ENCODE results near the gene NOP16. TPM values are rescaled to one million over a fixed set of nuclear protein-coding genes. Genes with fewer than 3 reads are reported as not detected.
A peak's percentile ranks its signal among the peaks of the same experiment; 100 is the strongest.

NOP16 gene
- total RNA-seq, 4 donors from 2014 or later = 7.5 to 23.4 (median 10.8) TPM

GRCh38 chr5:176384366-176384930, 4.0 kb downstream of the NOP16 start:
- 88% methylated on average over 8 of the region's 8 CpGs for WGBS
- intact Hi-C loops (cut with DNase I) = no loop called here
- no peak for DNase-seq (ENCODE audit: extremely low spot score)

GRCh38 chr5:176383961-176384360, 4.4 kb downstream of the NOP16 start:
- no peaks in the 10 kb centered on the region for H3K27me3 ChIP-seq
- DNase-seq (ENCODE audit: extremely low spot score) = no peak
- H3K4me3 ChIP-seq = no peak overlapping the region
- H3K4me1 ChIP-seq = peaks cover 28 to 44% (median 39%) of the 10 kb centered on the region in 4 donors
- H3K27ac ChIP-seq (replicated peaks in 1 of 4) = no peak overlapping the region
- peaks cover 21 to 47% (median 45%) of the 10 kb centered on the region in 4 donors for H3K36me3 ChIP-seq
- 88% methylated on average over 9 of the region's 9 CpGs for WGBS
- no peaks in the 10 kb centered on the region for H3K9me3 ChIP-seq
- intact Hi-C loops (cut with DNase I) = no loop called here
- TF ChIP-seq POLR2A (IDR thresholded peaks at IDR 0.05; ENCODE audit: low read depth) = no peak
- no peak for TF ChIP-seq POLR2AphosphoS5 (IDR thresholded peaks at IDR 0.05)
- TF ChIP-seq CTCF (IDR thresholded peaks at IDR 0.05) = no peak
- no peak for TF ChIP-seq EP300 (IDR thresholded peaks at IDR 0.05)

More at GRCh38 chr5:176384366-176384930, 4.0 kb downstream of the NOP16 start:
- TF ChIP-seq CTCF (IDR thresholded peaks at IDR 0.05) = no peak
- TF ChIP-seq POLR2AphosphoS5 (IDR thresholded peaks at IDR 0.05) = no peak
- no peak for TF ChIP-seq POLR2A (IDR thresholded peaks at IDR 0.05; ENCODE audit: low read depth)
- no peak for TF ChIP-seq EP300 (IDR thresholded peaks at IDR 0.05)
- no peak overlapping the region for H3K27ac ChIP-seq (replicated peaks in 1 of 4)
- no peaks in the 10 kb centered on the region for H3K27me3 ChIP-seq
- peaks cover 21 to 47% (median 43%) of the 10 kb centered on the region in 4 donors for H3K36me3 ChIP-seq
- H3K4me1 ChIP-seq = peaks cover 29 to 46% (median 41%) of the 10 kb centered on the region in 4 donors
- H3K9me3 ChIP-seq = no peaks in the 10 kb centered on the region
- no peak overlapping the region for H3K4me3 ChIP-seq

DNA sequence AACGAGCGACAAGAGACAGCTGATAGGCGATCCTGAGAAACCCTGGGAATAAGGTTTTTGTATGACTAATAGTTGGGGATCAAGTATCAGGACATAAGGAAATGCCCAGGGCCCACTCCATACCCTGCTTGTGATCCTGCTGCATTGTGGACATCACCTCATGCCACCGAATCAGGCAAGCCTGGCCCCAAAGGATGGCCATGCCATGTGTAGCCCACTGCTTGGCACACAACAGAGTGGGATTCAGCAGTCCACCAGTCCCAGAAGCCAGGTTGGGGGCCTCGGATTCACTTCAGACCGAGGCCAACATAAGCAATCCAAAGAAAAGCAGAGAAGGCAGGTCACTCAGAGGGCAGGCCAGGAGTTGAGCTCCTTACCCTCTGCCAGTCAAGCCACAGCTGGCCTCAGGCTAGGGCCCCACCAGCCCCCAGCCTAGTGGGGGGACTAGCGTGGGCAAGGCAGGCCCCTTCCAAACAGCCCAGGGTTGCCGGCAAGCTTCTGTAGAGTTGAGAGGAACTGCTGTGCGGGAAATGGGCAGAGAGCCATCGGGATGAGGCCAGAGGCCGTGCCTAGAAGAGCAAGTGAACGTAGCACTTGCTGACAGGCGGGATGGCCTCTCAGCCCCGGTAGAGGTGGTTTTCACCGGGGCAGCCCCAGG, 5.0 kb downstream of the NOP16 start:
- Histone ChIP-seq H3K27ac (replicated peaks in 1 of 4) (no peak overlapping the region), H3K36me3 (peaks cover 21 to 47% (median 45%) of the 10 kb centered on the region in 4 donors), H3K27me3 (no peaks in the 10 kb centered on the region), H3K9me3 (no peaks in the 10 kb centered on the region), H3K4me1 (peaks cover 28 to 44% (median 39%) of the 10 kb centered on the region in 4 donors), H3K4me3 (no peak overlapping the region)
- no peak for DNase-seq (ENCODE audit: extremely low spot score)
- intact Hi-C loops (cut with DNase I) = no loop called here
- 89% methylated on average over 15 of the region's 15 CpGs for WGBS
- no peak for TF ChIP-seq CTCF (IDR thresholded peaks at IDR 0.05)
- TF ChIP-seq POLR2A (IDR thresholded peaks at IDR 0.05; ENCODE audit: low read depth) = no peak
- TF ChIP-seq POLR2AphosphoS5 (IDR thresholded peaks at IDR 0.05) = no peak
- TF ChIP-seq EP300 (IDR thresholded peaks at IDR 0.05) = no peak

- 75% methylated on average over 3 of the region's 3 CpGs for WGBS
- H3K36me3 ChIP-seq = peaks cover 21 to 47% (median 45%) of the 10 kb centered on the region in 4 donors
- H3K9me3 ChIP-seq = no peaks in the 10 kb centered on the region
- no peak for DNase-seq (ENCODE audit: extremely low spot score)
- H3K27me3 ChIP-seq = no peaks in the 10 kb centered on the region
- peak overlapping the region in 3 of 4 donors; percentile 78 to 79 (median 79) for H3K27ac ChIP-seq (replicated peaks in 1 of 4)
- peaks cover 26 to 40% (median 35%) of the 10 kb centered on the region in 4 donors for H3K4me1 ChIP-seq
- no peak overlapping the region for H3K4me3 ChIP-seq
- intact Hi-C loops (cut with DNase I) = no loop called here
- TF ChIP-seq POLR2A (IDR thresholded peaks at IDR 0.05; ENCODE audit: low read depth) = no peak
- TF ChIP-seq CTCF (IDR thresholded peaks at IDR 0.05) = no peak
- no peak for TF ChIP-seq POLR2AphosphoS5 (IDR thresholded peaks at IDR 0.05)
- no peak for TF ChIP-seq EP300 (IDR thresholded peaks at IDR 0.05)
These were observed 5.7 kb downstream of the NOP16 start for GRCh38 chr5:176382721-176383120.
